PC-3 (cell line): ENCODE measurements around the gene KCNC1. TPM values are rescaled to one million over a fixed set of nuclear protein-coding genes. Genes with fewer than 3 reads are reported as not detected.

Experiments used
- ATAC-seq: fragments of 200-7000 bp; cut with Tn5 transposase; 2 replicates; pipeline ENCODE4 v1.9.1; 2020; ENCODE audit warnings: mild to moderate bottlenecking, moderate library complexity
- BruUV-seq: library from RNA; stranded (reverse); fragments of 400-500 nt; replicated peaks from 2 replicates; lab custom pipeline; 2021; lab: Mats Ljungman, UMichigan
- CTCF ChIA-PET: fragments of 300-600 bp; sonication (Branson Sonifier 250); formaldehyde crosslinking; loops from one replicate; lab custom pipeline; 2022; ENCODE audit warnings: antibody characterized with exemption; lab: Charles Lee
- POLR2A ChIA-PET: fragments of 300-600 bp; sonication (Branson Sonifier 250); formaldehyde crosslinking; loops from one replicate; lab custom pipeline; 2022; ENCODE audit warnings: antibody characterized with exemption; ENCODE audit not compliant: unreplicated experiment; lab: Charles Lee
- DNase-seq: peaks from one replicate; pipeline ENCODE4 v3.0.0-alpha.2; 2015
- H2AFZ ChIP-seq: fragments of 300-600 bp; sonication (generic); 2 replicates; pipeline ENCODE4 v1.6.0; 2016; ENCODE audit warnings: antibody characterized with exemption, low read length
- H3F3A ChIP-seq: fragments of 300-600 bp; sonication (generic); one replicate; pipeline ENCODE4 v1.6.0; 2017; ENCODE audit warnings: antibody characterized with exemption, low read length, control low read depth, mild to moderate bottlenecking; ENCODE audit not compliant: unreplicated experiment
- H3K27ac ChIP-seq: fragments of 300-600 bp; sonication (generic); 2 replicates; pipeline ENCODE4 v1.5.1; 2016; ENCODE audit warnings: mild to moderate bottlenecking, low read length
- H3K27me3 ChIP-seq: fragments of 300-600 bp; sonication (generic); 2 replicates; pipeline ENCODE4 v1.6.1; 2016; ENCODE audit warnings: low read length, mixed read lengths
- H3K36me3 ChIP-seq: fragments of 300-600 bp; sonication (generic); 2 replicates; pipeline ENCODE4 v1.6.1; 2016; ENCODE audit warnings: low read depth, mixed run types, low read length, mixed read lengths
- H3K4me1 ChIP-seq: fragments of 300-600 bp; sonication (generic); 2 replicates; pipeline ENCODE4 v1.5.1; 2016; ENCODE audit warnings: low read length; ENCODE audit not compliant: insufficient read depth
- H3K4me2 ChIP-seq: fragments of 300-600 bp; sonication (generic); 2 replicates; pipeline ENCODE4 v1.6.0; 2016; ENCODE audit warnings: low read length
- H3K4me3 ChIP-seq: fragments of 300-600 bp; sonication (generic); 2 replicates; pipeline ENCODE4 v1.5.1; 2016; ENCODE audit warnings: mild to moderate bottlenecking, low read length, mixed read lengths
- H3K79me2 ChIP-seq: fragments of 300-600 bp; sonication (generic); 2 replicates; pipeline ENCODE4 v1.6.1; 2017; ENCODE audit warnings: low read length, mixed read lengths
- H3K9ac ChIP-seq: fragments of 300-600 bp; sonication (generic); 2 replicates; pipeline ENCODE4 v1.6.0; 2016; ENCODE audit warnings: mild to moderate bottlenecking, low read length
- H3K9me2 ChIP-seq: fragments of 300-600 bp; sonication (generic); replicated peaks from 2 replicates; pipeline ENCODE4 v1.6.1; 2016; ENCODE audit warnings: mixed run types, low read length, mixed read lengths
- H3K9me3 ChIP-seq: fragments of 300-600 bp; sonication (generic); 2 replicates; pipeline ENCODE4 v1.6.1; 2016; ENCODE audit warnings: low read length, mixed read lengths
- H4K20me1 ChIP-seq: fragments of 300-600 bp; sonication (generic); 2 replicates; pipeline ENCODE4 v1.6.1; 2016; ENCODE audit warnings: low read length, mixed read lengths
- EZH2 ChIP-seq: fragments of 300-600 bp; sonication (generic); IDR thresholded peaks from one replicate; pipeline ENCODE4 v1.6.1; 2017; ENCODE audit warnings: antibody characterized with exemption, mild to moderate bottlenecking, low read length; ENCODE audit not compliant: unreplicated experiment
- EZH2phosphoT487 ChIP-seq: fragments of 300-600 bp; sonication (generic); IDR thresholded peaks from 2 replicates; pipeline ENCODE4 v1.6.1; 2018; ENCODE audit warnings: mild to moderate bottlenecking, antibody characterized with exemption, low read length, borderline replicate concordance
- intact Hi-C: fragments of 100-400 bp; cut with micrococcal nuclease; formaldehyde crosslinking; loops from 2 replicates; pipeline ENCODE4 v1.9.0; 2023
- total RNA-seq: library from RNA; depleted of rRNA; stranded (reverse); fragments of >200 nt; gene quantifications from 2 replicates; pipeline ENCODE4 v1.2.3, GENCODE V29; 2014
- TF ChIP-seq, protein P1 (sequence below): fragments of 300-600 bp; sonication (generic); conservative IDR thresholded peaks from 2 replicates; pipeline ENCODE4 v1.5.1; 2017; ENCODE audit warnings: antibody characterized with exemption, low read depth, mild to moderate bottlenecking, low read length

Gene KCNC1
- total RNA-seq, 1 experiment from 2014 or later: not detected

DNA sequence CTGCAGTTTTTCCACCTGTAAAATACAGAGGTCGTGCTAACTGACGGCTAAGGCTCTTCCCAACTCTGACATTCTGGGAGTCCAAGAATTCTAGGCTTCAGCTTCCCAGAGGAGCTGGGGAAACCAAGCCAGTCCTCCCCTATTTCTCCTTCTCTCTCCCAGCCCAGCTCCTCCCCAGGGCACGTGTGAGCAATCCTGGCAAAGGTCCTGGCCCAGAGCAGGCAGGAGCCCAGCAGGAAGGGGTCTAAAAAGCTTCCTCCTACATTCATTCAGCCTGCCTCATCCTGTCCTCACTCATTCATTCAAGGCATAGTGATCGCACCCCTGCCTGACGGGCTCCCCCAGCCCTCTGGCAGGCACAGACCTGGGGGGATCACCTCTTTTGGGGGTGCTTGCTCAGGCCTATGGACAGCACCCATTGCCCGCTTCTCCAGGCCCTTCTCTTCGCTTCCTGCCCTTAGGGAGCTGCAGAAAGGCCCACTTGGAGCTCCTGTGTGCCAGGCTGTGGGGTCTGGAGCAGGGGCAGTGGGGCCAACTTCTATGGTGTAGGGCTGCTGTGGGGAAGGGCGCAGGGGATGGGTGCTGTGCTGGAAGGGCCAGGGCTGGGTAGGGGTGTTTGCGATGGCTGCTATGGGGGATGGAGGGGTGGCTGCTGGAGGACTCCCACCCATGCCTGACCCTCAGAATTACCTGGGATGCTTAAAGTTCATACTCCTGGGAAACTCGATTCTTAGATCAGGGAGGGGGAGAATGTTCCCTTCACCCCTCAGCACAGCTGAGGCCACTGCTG, 9.8 kb downstream of the KCNC1 start:
- Histone ChIP-seq H3K79me2 (no peaks in the 10 kb centered on the region), H3K4me2 (peak overlapping the region; percentile 42; the same call in 1 of the 2 replicates), H3K27me3 (no peaks in the 10 kb centered on the region), H3K27ac (peak overlapping the region; percentile 36), H3F3A (no peaks in the 10 kb centered on the region), H3K4me3 (no peak overlapping the region), H3K9me2 (no peaks in the 10 kb centered on the region), H4K20me1 (no peaks in the 10 kb centered on the region), H3K9ac (no peak overlapping the region), H3K36me3 (no peaks in the 10 kb centered on the region), H2AFZ (no peak overlapping the region), H3K4me1 (peaks cover 15% of the 10 kb centered on the region), H3K9me3 (no peaks in the 10 kb centered on the region)
- BruUV-seq: no TSS peak
- POLR2A ChIA-PET: interaction anchor here (0.5 to 0.7 kb wide), 2 partner anchors 29 to 237 kb away, joined by 5 to 6 read pairs; no protein-coding TSS in a partner anchor
- intact Hi-C loops: no loop called here
- TF ChIP-seq EZH2phosphoT487 (no peak), EZH2 (no peak)
- TF ChIP-seq, protein P1, sequence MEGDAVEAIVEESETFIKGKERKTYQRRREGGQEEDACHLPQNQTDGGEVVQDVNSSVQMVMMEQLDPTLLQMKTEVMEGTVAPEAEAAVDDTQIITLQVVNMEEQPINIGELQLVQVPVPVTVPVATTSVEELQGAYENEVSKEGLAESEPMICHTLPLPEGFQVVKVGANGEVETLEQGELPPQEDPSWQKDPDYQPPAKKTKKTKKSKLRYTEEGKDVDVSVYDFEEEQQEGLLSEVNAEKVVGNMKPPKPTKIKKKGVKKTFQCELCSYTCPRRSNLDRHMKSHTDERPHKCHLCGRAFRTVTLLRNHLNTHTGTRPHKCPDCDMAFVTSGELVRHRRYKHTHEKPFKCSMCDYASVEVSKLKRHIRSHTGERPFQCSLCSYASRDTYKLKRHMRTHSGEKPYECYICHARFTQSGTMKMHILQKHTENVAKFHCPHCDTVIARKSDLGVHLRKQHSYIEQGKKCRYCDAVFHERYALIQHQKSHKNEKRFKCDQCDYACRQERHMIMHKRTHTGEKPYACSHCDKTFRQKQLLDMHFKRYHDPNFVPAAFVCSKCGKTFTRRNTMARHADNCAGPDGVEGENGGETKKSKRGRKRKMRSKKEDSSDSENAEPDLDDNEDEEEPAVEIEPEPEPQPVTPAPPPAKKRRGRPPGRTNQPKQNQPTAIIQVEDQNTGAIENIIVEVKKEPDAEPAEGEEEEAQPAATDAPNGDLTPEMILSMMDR: no peak
- CTCF ChIA-PET: no interaction called here
- peak; percentile 64 for ATAC-seq
- peak; percentile 44 for DNase-seq

DNA sequence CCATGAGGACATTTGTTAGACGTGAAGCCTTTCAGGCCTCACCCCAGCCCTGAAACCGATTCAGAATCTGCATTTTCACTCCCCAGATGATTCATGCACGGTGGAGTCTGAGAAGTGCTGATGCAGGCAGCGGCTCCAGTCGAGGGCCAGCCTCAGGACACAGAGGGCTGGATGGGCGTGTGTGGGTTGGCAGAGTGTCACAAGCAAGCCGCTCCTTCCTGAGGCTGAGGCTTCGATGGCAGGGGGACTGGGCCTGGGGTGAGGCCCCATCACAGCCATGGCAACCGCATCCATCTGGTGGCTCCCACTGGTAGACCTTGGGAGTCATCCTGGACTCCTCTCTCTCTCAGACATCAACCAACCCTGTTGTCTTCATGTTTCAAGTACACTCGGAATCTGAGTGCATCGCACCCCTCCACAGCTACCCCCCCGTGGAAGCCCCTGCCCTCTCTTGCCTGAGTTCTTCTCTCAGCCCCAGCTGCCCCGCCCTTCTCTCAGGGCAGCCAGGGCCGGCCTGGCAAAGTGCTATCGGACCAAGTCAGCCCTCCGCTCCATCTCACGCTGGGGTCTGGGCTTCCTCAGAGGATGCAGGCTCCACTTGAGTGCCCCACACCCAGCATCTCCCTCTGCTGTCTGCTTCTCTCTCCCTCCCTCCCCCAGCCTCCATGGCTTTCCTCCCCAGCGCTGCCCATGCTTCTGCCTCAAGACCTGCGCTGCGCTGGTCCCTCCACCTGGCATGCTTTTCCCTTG, 10.6 kb downstream of the KCNC1 start:
- no TSS peak for BruUV-seq

More for the DNA sequence above, 10.6 kb downstream of the KCNC1 start:
- no peaks in the 10 kb centered on the region for H3K36me3 ChIP-seq
- TF ChIP-seq EZH2 (no peak), EZH2phosphoT487 (no peak)
- TF ChIP-seq, protein P1: no peak
- no peaks in the 10 kb centered on the region for H3K79me2 ChIP-seq
- no peaks in the 10 kb centered on the region for H3K9me2 ChIP-seq
- H3K9ac ChIP-seq: no peak overlapping the region
- no peaks in the 10 kb centered on the region for H3F3A ChIP-seq
- intact Hi-C loops: no loop called here
- no peaks in the 10 kb centered on the region for H3K27me3 ChIP-seq
- no peak for ATAC-seq
- H3K4me3 ChIP-seq: no peak overlapping the region
- H2AFZ ChIP-seq: no peak overlapping the region
- ChIA-PET POLR2A (no interaction called here), CTCF (no interaction called here)
- no peak for DNase-seq
- no peaks in the 10 kb centered on the region for H3K9me3 ChIP-seq
- H4K20me1 ChIP-seq: no peaks in the 10 kb centered on the region
- H3K4me2 ChIP-seq: no peak overlapping the region
- H3K27ac ChIP-seq: no peak overlapping the region
- peaks cover 15% of the 10 kb centered on the region for H3K4me1 ChIP-seq
